ENCODE measurements around the gene GPR152.

Gene GPR152, protein sequence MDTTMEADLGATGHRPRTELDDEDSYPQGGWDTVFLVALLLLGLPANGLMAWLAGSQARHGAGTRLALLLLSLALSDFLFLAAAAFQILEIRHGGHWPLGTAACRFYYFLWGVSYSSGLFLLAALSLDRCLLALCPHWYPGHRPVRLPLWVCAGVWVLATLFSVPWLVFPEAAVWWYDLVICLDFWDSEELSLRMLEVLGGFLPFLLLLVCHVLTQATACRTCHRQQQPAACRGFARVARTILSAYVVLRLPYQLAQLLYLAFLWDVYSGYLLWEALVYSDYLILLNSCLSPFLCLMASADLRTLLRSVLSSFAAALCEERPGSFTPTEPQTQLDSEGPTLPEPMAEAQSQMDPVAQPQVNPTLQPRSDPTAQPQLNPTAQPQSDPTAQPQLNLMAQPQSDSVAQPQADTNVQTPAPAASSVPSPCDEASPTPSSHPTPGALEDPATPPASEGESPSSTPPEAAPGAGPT

DNA sequence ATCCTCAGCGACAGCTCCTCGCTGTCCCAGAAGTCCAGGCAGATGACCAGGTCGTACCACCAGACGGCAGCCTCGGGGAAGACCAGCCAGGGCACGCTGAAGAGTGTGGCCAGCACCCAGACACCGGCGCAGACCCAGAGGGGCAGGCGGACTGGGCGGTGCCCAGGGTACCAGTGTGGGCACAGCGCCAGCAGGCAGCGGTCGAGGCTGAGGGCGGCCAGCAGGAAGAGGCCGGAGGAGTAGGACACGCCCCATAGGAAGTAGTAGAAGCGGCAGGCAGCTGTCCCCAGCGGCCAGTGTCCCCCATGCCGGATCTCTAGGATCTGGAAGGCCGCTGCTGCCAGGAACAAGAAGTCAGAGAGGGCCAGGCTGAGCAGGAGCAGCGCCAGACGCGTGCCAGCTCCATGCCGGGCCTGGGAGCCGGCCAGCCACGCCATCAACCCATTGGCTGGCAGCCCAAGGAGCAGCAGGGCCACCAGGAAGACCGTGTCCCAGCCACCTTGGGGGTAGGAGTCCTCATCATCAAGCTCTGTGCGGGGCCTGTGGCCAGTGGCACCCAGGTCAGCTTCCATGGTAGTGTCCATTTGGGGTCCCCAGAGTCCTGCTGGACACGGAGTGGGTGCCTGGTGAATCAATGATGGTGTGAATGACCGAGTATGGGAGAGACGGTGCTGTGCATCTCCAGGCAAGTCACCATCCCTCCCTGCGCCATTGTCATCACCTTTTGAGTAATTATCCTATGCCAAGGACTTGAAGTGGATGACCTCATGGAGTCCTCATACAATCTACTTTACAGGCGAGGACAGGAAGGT is at the start of gene GPR152:
GPR152 (minus strand) TSS at position 589 of the 812 bp plus-strand sequence; CDS start at position 584, 5 bp downstream.
- TF ChIP-seq, protein P1, sequence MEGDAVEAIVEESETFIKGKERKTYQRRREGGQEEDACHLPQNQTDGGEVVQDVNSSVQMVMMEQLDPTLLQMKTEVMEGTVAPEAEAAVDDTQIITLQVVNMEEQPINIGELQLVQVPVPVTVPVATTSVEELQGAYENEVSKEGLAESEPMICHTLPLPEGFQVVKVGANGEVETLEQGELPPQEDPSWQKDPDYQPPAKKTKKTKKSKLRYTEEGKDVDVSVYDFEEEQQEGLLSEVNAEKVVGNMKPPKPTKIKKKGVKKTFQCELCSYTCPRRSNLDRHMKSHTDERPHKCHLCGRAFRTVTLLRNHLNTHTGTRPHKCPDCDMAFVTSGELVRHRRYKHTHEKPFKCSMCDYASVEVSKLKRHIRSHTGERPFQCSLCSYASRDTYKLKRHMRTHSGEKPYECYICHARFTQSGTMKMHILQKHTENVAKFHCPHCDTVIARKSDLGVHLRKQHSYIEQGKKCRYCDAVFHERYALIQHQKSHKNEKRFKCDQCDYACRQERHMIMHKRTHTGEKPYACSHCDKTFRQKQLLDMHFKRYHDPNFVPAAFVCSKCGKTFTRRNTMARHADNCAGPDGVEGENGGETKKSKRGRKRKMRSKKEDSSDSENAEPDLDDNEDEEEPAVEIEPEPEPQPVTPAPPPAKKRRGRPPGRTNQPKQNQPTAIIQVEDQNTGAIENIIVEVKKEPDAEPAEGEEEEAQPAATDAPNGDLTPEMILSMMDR (IDR thresholded peaks at IDR 0.05; ENCODE audit: insufficient read depth, low read length, missing control alignments): no peak
- H3K4me3 ChIP-seq (ENCODE audit: low read depth, low read length): no peak within 1 kb of the TSS
- POLR2A ChIA-PET: no interaction called here
- CTCF ChIA-PET: no interaction called here
- no peak for DNase-seq (ENCODE audit: low read depth, low spot score)

DNA sequence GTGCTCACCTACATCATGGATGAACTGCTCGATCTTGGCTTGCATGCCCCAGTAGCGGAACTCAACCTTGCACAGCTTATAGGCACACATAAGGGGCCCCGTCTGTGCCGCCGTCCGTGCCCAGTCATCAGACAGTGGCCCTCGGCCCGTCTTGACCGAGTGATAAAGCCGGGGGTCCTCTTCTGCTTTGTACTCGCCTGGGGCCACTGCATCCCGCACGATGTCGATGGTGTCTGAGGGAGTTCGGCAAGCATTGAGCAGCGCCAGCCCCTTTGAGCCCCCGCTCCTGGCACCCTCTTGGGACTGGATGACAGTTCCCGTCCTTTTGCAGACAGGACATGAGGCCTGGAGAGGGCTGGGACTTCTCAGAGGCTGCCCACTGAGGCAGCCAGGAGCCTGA is 49.3 kb upstream of the GPR152 start:
- TF ChIP-seq, protein P1 (IDR thresholded peaks at IDR 0.05; ENCODE audit: insufficient read depth, low read length, missing control alignments): no peak
- ChIA-PET POLR2A (no interaction called here), CTCF (interaction anchor here (1.2 kb wide), 1 partner anchor 239 kb away, joined by 3 read pairs; no protein-coding TSS in a partner anchor)
- no peak for DNase-seq (ENCODE audit: low read depth, low spot score)
- H3K4me3 ChIP-seq (ENCODE audit: low read depth, low read length): no peak overlapping the region

DNA sequence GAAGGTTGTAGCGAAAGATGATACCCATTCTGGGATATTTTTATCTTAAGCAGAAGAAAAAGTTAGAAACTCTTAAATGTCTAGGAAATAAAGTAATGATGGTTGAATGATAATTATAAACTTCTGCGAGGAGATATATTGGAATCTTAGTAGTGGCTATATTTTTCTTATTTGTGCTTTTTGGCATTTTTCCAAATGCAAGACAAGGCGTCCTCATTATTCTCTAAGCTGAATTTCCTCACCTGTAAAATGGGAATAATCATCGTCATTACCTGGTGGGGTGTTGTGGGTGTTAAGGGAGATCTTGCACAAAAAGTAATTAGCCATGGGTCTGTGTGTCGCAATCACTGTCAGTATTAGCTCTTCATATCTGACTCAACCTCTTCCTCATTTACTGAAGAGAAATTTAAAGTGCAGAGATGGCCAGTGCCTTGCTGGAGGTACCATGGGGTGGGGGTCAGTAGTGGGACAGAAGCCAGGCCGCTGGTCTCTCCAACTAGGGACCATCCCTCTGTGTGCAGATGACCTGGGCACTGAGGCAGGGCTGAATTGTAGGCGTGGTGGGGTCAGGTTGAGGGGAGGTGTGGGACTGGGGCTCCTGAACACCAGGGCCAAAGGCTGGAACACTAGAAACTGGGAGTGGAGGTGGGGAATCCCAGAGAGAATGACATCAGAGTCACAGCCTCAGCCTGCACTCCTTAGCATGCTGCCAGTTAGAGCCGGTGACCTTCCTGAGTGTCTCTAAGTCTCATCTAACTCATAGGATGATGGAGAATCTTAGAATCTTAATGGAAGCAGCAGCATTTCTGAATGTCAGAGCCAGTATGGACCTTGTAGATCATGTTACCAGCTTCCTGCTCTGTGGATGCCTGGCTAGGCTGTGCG is 48.5 kb upstream of the GPR152 start:
- TF ChIP-seq, protein P1 (IDR thresholded peaks at IDR 0.05; ENCODE audit: insufficient read depth, low read length, missing control alignments): no peak
- ChIA-PET POLR2A (no interaction called here), CTCF (interaction anchor here (1.2 to 1.4 kb wide), 2 partner anchors 184 to 238 kb away, joined by 3 read pairs; no protein-coding TSS in a partner anchor)

DNA sequence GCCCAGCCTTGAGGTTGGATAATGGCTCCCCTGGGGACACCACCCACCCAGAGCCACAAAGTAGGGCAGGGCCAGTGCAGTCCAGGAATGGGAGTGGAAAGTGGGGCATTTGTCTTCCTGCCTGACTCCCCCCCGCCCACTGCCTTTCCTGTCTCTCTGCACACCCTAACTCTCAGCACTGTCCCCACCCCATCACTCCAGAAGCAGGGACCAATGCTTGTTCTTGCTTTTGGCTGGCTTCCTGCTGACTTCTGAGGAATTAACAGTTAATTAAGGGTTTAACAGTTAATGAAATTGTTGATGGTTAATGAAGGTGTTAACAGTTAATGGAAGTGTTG is 47.9 kb upstream of the GPR152 start:
- DNase-seq (ENCODE audit: low read depth, low spot score): no peak
- CTCF ChIA-PET: interaction anchor here (1.2 to 1.4 kb wide), 2 partner anchors 183 to 238 kb away, joined by 3 read pairs; no protein-coding TSS in a partner anchor
- H3K4me3 ChIP-seq (ENCODE audit: low read depth, low read length): no peak overlapping the region
- POLR2A ChIA-PET: interaction anchor here (1.5 kb wide), 1 partner anchor 10 kb away, joined by 4 read pairs; no protein-coding TSS in a partner anchor
- TF ChIP-seq, protein P1 (IDR thresholded peaks at IDR 0.05; ENCODE audit: insufficient read depth, low read length, missing control alignments): no peak

More for the DNA sequence above, 48.5 kb upstream of the GPR152 start:
- DNase-seq (ENCODE audit: low read depth, low spot score): no peak
- no peak overlapping the region for H3K4me3 ChIP-seq (ENCODE audit: low read depth, low read length)

DNA sequence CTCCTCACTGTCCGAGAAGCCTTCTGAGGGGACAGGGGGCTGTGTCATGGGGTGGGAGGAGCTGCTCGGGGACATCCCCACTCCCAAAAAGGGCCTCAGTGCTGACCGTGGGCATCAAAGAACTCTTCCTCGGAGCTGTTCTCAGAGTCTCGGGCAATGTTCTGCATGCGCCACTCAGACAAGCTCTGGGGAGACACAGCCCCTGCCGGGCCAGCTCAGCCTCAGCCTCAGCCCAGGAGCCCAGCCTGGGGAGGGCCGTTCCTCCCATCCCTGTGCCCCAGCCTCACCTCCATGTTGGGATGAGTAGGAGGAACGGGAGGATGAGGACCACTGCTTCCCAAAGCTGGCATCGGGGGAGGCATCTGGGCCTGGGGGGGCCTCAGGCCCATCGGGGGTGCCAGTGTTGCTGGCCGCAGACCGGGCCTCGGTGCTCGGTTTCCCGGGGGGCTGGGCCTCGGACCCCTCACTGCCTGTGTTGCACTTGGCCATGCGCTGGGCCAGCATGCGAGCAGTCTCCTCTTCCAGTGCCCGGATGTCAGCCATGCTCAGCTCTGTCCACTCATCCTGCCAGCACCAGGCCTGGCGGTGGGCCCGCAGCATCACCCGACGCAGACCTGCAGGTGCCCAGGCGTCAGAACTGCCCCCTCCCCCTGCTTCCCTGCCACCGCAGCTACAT is 47.4 kb upstream of the GPR152 start:
- TF ChIP-seq, protein P1 (IDR thresholded peaks at IDR 0.05; ENCODE audit: insufficient read depth, low read length, missing control alignments): no peak
- no peak overlapping the region for H3K4me3 ChIP-seq (ENCODE audit: low read depth, low read length)
- ChIA-PET CTCF (interaction anchor here (1.4 kb wide), 1 partner anchor 182 kb away, joined by 3 read pairs; no protein-coding TSS in a partner anchor), POLR2A (interaction anchor here (1.5 kb wide), 1 partner anchor 10 kb away, joined by 4 read pairs; no protein-coding TSS in a partner anchor)
- DNase-seq (ENCODE audit: low read depth, low spot score): no peak
